GM19324 (cell line): ENCODE measurements around the gene BBS10.
"Not testable (repeated sequence)": the region's sequence is repeated elsewhere in the genome, so short reads cannot be mapped to it uniquely, and the experiment has no call there.

Experiments
- ATAC-seq: cut with Tn5 transposase; IDR thresholded peaks from one replicate; pipeline ENCODE4 v1.9.1; 2021; ENCODE audit warnings: mild to moderate bottlenecking, moderate library complexity; ENCODE audit not compliant: unreplicated experiment, low FRiP score

Gene BBS10

GRCh38 chr12:76332606-76333005 is 15.6 kb downstream of the BBS10 start:
- no peak for ATAC-seq

- ATAC-seq, result no peak
Measured at GRCh38 chr12:76329606-76330005, 18.6 kb downstream of the BBS10 start.

GRCh38 chr12:76329159-76329558 is 19.1 kb downstream of the BBS10 start:
- no peak for ATAC-seq

- not testable (repeated sequence) for ATAC-seq
Measured at GRCh38 chr12:76319595-76320319, 28.5 kb downstream of the BBS10 start.

- ATAC-seq, result no peak
Measured at GRCh38 chr12:76318773-76319594, 29.2 kb downstream of the BBS10 start.

GRCh38 chr12:76317976-76318375 is 30.2 kb downstream of the BBS10 start:
- ATAC-seq, result no peak

GRCh38 chr12:76316468-76316867 is 31.7 kb downstream of the BBS10 start:
- no peak for ATAC-seq

GRCh38 chr12:76313299-76313698 is 34.9 kb downstream of the BBS10 start:
- ATAC-seq, result no peak

GRCh38 chr12:76312315-76312714 is 35.9 kb downstream of the BBS10 start:
- no peak for ATAC-seq

- ATAC-seq, result no peak
Measured at GRCh38 chr12:76311796-76312195, 36.4 kb downstream of the BBS10 start.

- ATAC-seq, result no peak
Measured at GRCh38 chr12:76310110-76310509, 38.1 kb downstream of the BBS10 start.

- ATAC-seq, result no peak
Measured at GRCh38 chr12:76308866-76309265, 39.3 kb downstream of the BBS10 start.

GRCh38 chr12:76307083-76307482 is 41.1 kb downstream of the BBS10 start:
- no peak for ATAC-seq

- no peak for ATAC-seq
Measured at GRCh38 chr12:76303989-76304460, 44.2 kb downstream of the BBS10 start.

GRCh38 chr12:76303365-76303764 is 44.9 kb downstream of the BBS10 start:
- no peak for ATAC-seq

GRCh38 chr12:76300297-76300665 is 47.9 kb downstream of the BBS10 start:
- no peak for ATAC-seq

- ATAC-seq, result no peak
Measured at GRCh38 chr12:76299536-76300296, 48.5 kb downstream of the BBS10 start.
